ENCODE measurements around the gene CAND2. TPM values are rescaled to one million over a fixed set of nuclear protein-coding genes. Genes with fewer than 3 reads are reported as not detected.
A peak's percentile ranks its signal among the peaks of the same experiment; 100 is the strongest.

CAND2 gene
- 19.2 and 20.2 TPM in 2 replicates for total RNA-seq (2014; rRNA removed; shearing (Covaris generic))

GRCh38 chr3:12796171-12797123, at the start of gene CAND2:
Gene CAND2, plus strand, starts transcription at chr3:12796680. Its CDS starts 41 bp downstream, at chr3:12796721.
- peak; percentile 49 for DNase-seq (ENCODE audit: low spot score)
- in situ Hi-C loops (cut with HindIII; ENCODE audit: low sequenced_read_pairs), result no loop called here

- in situ Hi-C loops (cut with HindIII; ENCODE audit: low sequenced_read_pairs), result no loop called here
- DNase-seq (ENCODE audit: low spot score), result no peak
These were observed 48.0 kb upstream of the CAND2 start for GRCh38 chr3:12748477-12748876.

GRCh38 chr3:12750223-12750622, 46.3 kb upstream of the CAND2 start:
- peak; percentile 89 for DNase-seq (ENCODE audit: low spot score)
- in situ Hi-C loops (cut with HindIII; ENCODE audit: low sequenced_read_pairs), result no loop called here

- DNase-seq (ENCODE audit: low spot score), result peak; percentile 59
- in situ Hi-C loops (cut with HindIII; ENCODE audit: low sequenced_read_pairs), result no loop called here
These were observed 45.8 kb upstream of the CAND2 start for GRCh38 chr3:12750658-12751071.

GRCh38 chr3:12751571-12751970, 44.9 kb upstream of the CAND2 start:
- DNase-seq (ENCODE audit: low spot score), result no peak
- in situ Hi-C loops (cut with HindIII; ENCODE audit: low sequenced_read_pairs), result no loop called here

- DNase-seq (ENCODE audit: low spot score), result no peak
- in situ Hi-C loops (cut with HindIII; ENCODE audit: low sequenced_read_pairs), result no loop called here
These were observed 44.4 kb upstream of the CAND2 start for GRCh38 chr3:12752102-12752501.

- in situ Hi-C loops (cut with HindIII; ENCODE audit: low sequenced_read_pairs), result no loop called here
- DNase-seq (ENCODE audit: low spot score), result no peak
These were observed 43.7 kb upstream of the CAND2 start for GRCh38 chr3:12752809-12753208.

- in situ Hi-C loops (cut with HindIII; ENCODE audit: low sequenced_read_pairs), result no loop called here
- DNase-seq (ENCODE audit: low spot score), result no peak
These were observed 43.0 kb upstream of the CAND2 start for GRCh38 chr3:12753275-12754028.

- DNase-seq (ENCODE audit: low spot score), result no peak
- in situ Hi-C loops (cut with HindIII; ENCODE audit: low sequenced_read_pairs), result no loop called here
These were observed 42.2 kb upstream of the CAND2 start for GRCh38 chr3:12754313-12754712.

GRCh38 chr3:12755754-12756153, 40.7 kb upstream of the CAND2 start:
- in situ Hi-C loops (cut with HindIII; ENCODE audit: low sequenced_read_pairs), result no loop called here

GRCh38 chr3:12756175-12756574, 40.3 kb upstream of the CAND2 start:
- no peak for DNase-seq (ENCODE audit: low spot score)
- in situ Hi-C loops (cut with HindIII; ENCODE audit: low sequenced_read_pairs), result no loop called here

More at GRCh38 chr3:12755754-12756153, 40.7 kb upstream of the CAND2 start:
- no peak for DNase-seq (ENCODE audit: low spot score)

GRCh38 chr3:12756635-12757034, 39.8 kb upstream of the CAND2 start:
- no peak for DNase-seq (ENCODE audit: low spot score)
- in situ Hi-C loops (cut with HindIII; ENCODE audit: low sequenced_read_pairs), result no loop called here

GRCh38 chr3:12758025-12758781, 38.3 kb upstream of the CAND2 start:
- peak; percentile 9 for DNase-seq (ENCODE audit: low spot score)
- in situ Hi-C loops (cut with HindIII; ENCODE audit: low sequenced_read_pairs), result no loop called here

- DNase-seq (ENCODE audit: low spot score), result no peak
These were observed 37.3 kb upstream of the CAND2 start, which contains the start of gene TMEM40 for GRCh38 chr3:12759097-12759679. Gene TMEM40, minus strand, starts transcription at chr3:12759259. Its CDS starts 9,427 bp downstream, at chr3:12749832.

GRCh38 chr3:12759693-12760565, 36.6 kb upstream of the CAND2 start:
- no peak for DNase-seq (ENCODE audit: low spot score)
- in situ Hi-C loops (cut with HindIII; ENCODE audit: low sequenced_read_pairs), result no loop called here

More at GRCh38 chr3:12759097-12759679, 37.3 kb upstream of the CAND2 start, which contains the start of gene TMEM40:
- in situ Hi-C loops (cut with HindIII; ENCODE audit: low sequenced_read_pairs), result no loop called here

GRCh38 chr3:12764171-12764776, 32.2 kb upstream of the CAND2 start:
- no peak for DNase-seq (ENCODE audit: low spot score)
- in situ Hi-C loops (cut with HindIII; ENCODE audit: low sequenced_read_pairs), result no loop called here

- no peak for DNase-seq (ENCODE audit: low spot score)
- in situ Hi-C loops (cut with HindIII; ENCODE audit: low sequenced_read_pairs), result no loop called here
These were observed 29.9 kb upstream of the CAND2 start for GRCh38 chr3:12766541-12766940.

All from G401 (cell line).